Kidney (tissue), 14 donors: Measurements from ENCODE around the gene ZNF273. TPM values are rescaled to one million over a fixed set of nuclear protein-coding genes. Genes with fewer than 3 reads are reported as not detected.
A peak's percentile ranks its signal among the peaks of the same experiment; 100 is the strongest.
"Not testable (repeated sequence)": the region's sequence is repeated elsewhere in the genome, so short reads cannot be mapped to it uniquely, and the experiment has no call there.

Source experiments
- DNase-seq, 5 donors: peaks; one replicate each; pipeline ENCODE4 v3.0.0-alpha.2; 2013 to 2020
- FAIRE-seq: peaks from 2 replicates; lab custom pipeline; 2012; peaks lifted over from hg19 to GRCh38; lab: Jason Lieb, UNC
- H3K27ac ChIP-seq, 2 donors: one replicate each; pipeline ENCODE4 v1.7.0; 2013; ENCODE audit warnings: low read depth in 2 of 2, low read length in 2 of 2, inconsistent platforms in 1 of 2
- H3K27me3 ChIP-seq: one replicate; pipeline ENCODE4 v1.7.1; 2013; ENCODE audit warnings: low read length, inconsistent platforms; ENCODE audit not compliant: control insufficient read depth, insufficient read depth
- H3K36me3 ChIP-seq, 3 donors: one replicate each; pipeline versions ENCODE4 v1.7.0 to v1.7.1; 2013; ENCODE audit warnings: low read length in 3 of 3, control low read depth in 1 of 3, inconsistent platforms in 1 of 3; ENCODE audit not compliant: insufficient read depth in 3 of 3, control insufficient read depth in 2 of 3
- H3K4me1 ChIP-seq, 3 donors: one replicate each; pipeline versions ENCODE4 v1.7.0 to v1.7.1; 2013; ENCODE audit warnings: low read length in 3 of 3, inconsistent platforms in 1 of 3, low read depth in 1 of 3; ENCODE audit not compliant: control insufficient read depth in 2 of 3, insufficient read depth in 2 of 3
- H3K4me3 ChIP-seq, 3 donors: one replicate each; pipeline versions ENCODE4 v1.7.0 to v1.8.1; 2013; ENCODE audit warnings: low read length in 3 of 3, control low read depth in 1 of 3, inconsistent platforms in 1 of 3
- H3K9ac ChIP-seq, 3 donors: one replicate each; pipeline versions ENCODE4 v1.7.0 to v1.7.1; 2013; ENCODE audit warnings: low read length in 3 of 3, control low read depth in 1 of 3, inconsistent platforms in 1 of 3
- H3K9me3 ChIP-seq, 3 donors: one replicate each; pipeline versions ENCODE4 v1.7.0 to v1.7.1; 2013; ENCODE audit warnings: low read length in 3 of 3, control low read depth in 1 of 3, inconsistent platforms in 1 of 3; ENCODE audit not compliant: control insufficient read depth in 2 of 3, insufficient read depth in 1 of 3
- CTCF ChIP-seq: IDR thresholded peaks from 3 replicates; pipeline ENCODE4 v1.5.1; 2012; ENCODE audit warnings: mild to moderate bottlenecking, moderate library complexity, borderline replicate concordance; ENCODE audit not compliant: insufficient read depth; ENCODE audit errors: extremely low read depth
- intact Hi-C: fragments of 100-400 bp; cut with DNase I; formaldehyde crosslinking; loops from one replicate; pipeline ENCODE4 v1.11.1; 2022
- polyA plus RNA-seq: library from polyadenylated mRNA; stranded (reverse); fragments of 350-450 nt; fragmentation: Illumina TruSeq; extraction: RNeasy Lipid Tissue Mini Kit (QIAGEN cat#74804); gene quantifications from one replicate; pipeline ENCODE4 v1.2.3, GENCODE V29; 2014; ENCODE audit warnings: low read depth, low replicate concordance; ENCODE audit not compliant: insufficient read depth
- total RNA-seq: library from RNA; stranded (reverse); fragmentation: NEBNext Ultra II Directional; extraction: Animal tissue kit (Norgen Biotek cat#: 25700); gene quantifications from one replicate; pipeline ENCODE4 v1.2.1, GENCODE V29; 2021
- donor health status: control.
- donor health status: control.
- donor health status: control.
- donor health status: control.
- donor health status: control.
- donor health status: DM: yes; HTN: yes; CAD: no.
- donor health status: Normal renal cell carcinoma (clear cell type).

ZNF273 gene
- total and polyA plus RNA-seq, 2 donors from 2014 or later: 1.7 to 5.4 TPM

GRCh38 chr7:64889686-64890162 is 13.3 kb upstream of the ZNF273 start:
- FAIRE-seq (no peak), DNase-seq (peak in 2 of 5 donors; percentile 4 to 12)
- Histone ChIP-seq H3K27me3 (peaks cover 2% of the 10 kb centered on the region), H3K9ac (no peak overlapping the region), H3K4me3 (no peak overlapping the region), H3K27ac (no peak overlapping the region), H3K9me3 (no peaks in the 10 kb centered on the region), H3K4me1 (peaks cover 0 to 8% (median 0%) of the 10 kb centered on the region in 3 donors), H3K36me3 (no peaks in the 10 kb centered on the region)
- no peak for TF ChIP-seq CTCF
- intact Hi-C loops: no loop called here

GRCh38 chr7:64890273-64890672 is 12.8 kb upstream of the ZNF273 start:
- H3K27ac ChIP-seq, intact Hi-C loops, FAIRE-seq: not testable (repeated sequence)

GRCh38 chr7:64890761-64891362 is 12.2 kb upstream of the ZNF273 start:
- intact Hi-C loops: no loop called here
- H3K27ac ChIP-seq: no peak overlapping the region
- no peaks in the 10 kb centered on the region for H3K36me3 ChIP-seq
- no peak overlapping the region for H3K9ac ChIP-seq
- peaks cover 2% of the 10 kb centered on the region for H3K27me3 ChIP-seq
- FAIRE-seq: no peak
- no peaks in the 10 kb centered on the region for H3K9me3 ChIP-seq
- peak in 1 of 5 donors; percentile 3 for DNase-seq
- TF ChIP-seq CTCF: no peak
- peaks cover 0 to 8% (median 0%) of the 10 kb centered on the region in 3 donors for H3K4me1 ChIP-seq
- no peak overlapping the region for H3K4me3 ChIP-seq

More at GRCh38 chr7:64890273-64890672, 12.8 kb upstream of the ZNF273 start:
- not testable (repeated sequence) for H3K9me3 ChIP-seq, H3K27me3 ChIP-seq, H3K4me1 ChIP-seq, H3K9ac ChIP-seq, H3K4me3 ChIP-seq, H3K36me3 ChIP-seq
- DNase-seq: peak in 1 of 5 donors; percentile 2

- H3K4me1 ChIP-seq, intact Hi-C loops, FAIRE-seq, H3K36me3 ChIP-seq, H3K9ac ChIP-seq, H3K27me3 ChIP-seq, H3K9me3 ChIP-seq, H3K4me3 ChIP-seq, DNase-seq, H3K27ac ChIP-seq: not testable (repeated sequence)
These were observed 11.6 kb upstream of the ZNF273 start for GRCh38 chr7:64891363-64892081.
